Hepatocyte (in vitro differentiated cells): Measurements from ENCODE around the gene ZNF536.

Source experiments
- CTCF ChIP-seq: fragments of 200-600 bp; sonication (generic); IDR thresholded peaks from 2 replicates; pipeline ENCODE4 v1.5.1; 2016; ENCODE audit warnings: antibody characterized with exemption, mild to moderate bottlenecking; ENCODE audit not compliant: poor library complexity
- EZH2 ChIP-seq: fragments of 200-600 bp; sonication (generic); IDR thresholded peaks from 2 replicates; pipeline ENCODE4 v1.6.1; 2016; ENCODE audit warnings: antibody characterized with exemption, mild to moderate bottlenecking, borderline replicate concordance

- no peak for TF ChIP-seq CTCF
- no peak for TF ChIP-seq EZH2
Measured at GRCh38 chr19:30421571-30421970, 49.4 kb downstream of the ZNF536 start.
